Uterus (tissue), 4 donors: Measurements from ENCODE around the gene CTLA4. TPM values are rescaled to one million over a fixed set of nuclear protein-coding genes. Genes with fewer than 3 reads are reported as not detected.

Experiments used
- DNase-seq, 2 donors: peaks; one replicate each; pipeline ENCODE4 v3.0.0-alpha.2; 2019 to 2020
- H3K27ac ChIP-seq, 2 donors: fragments of 200-600 bp; sonication (generic); 1 replicate in 1 of 2; 2 replicates in 1 of 2; pipeline ENCODE4 v1.5.1; 2016 to 2018
- H3K27me3 ChIP-seq, 2 donors: fragments of 200-600 bp; sonication (generic); one replicate each; pipeline ENCODE4 v1.5.1; 2018 to 2019; ENCODE audit warnings: control low read depth in 1 of 2
- H3K36me3 ChIP-seq, 2 donors: fragments of 200-600 bp; sonication (generic); one replicate each; pipeline ENCODE4 v1.5.1; 2019; ENCODE audit warnings: control low read depth in 1 of 2
- H3K4me1 ChIP-seq, 2 donors: fragments of 200-600 bp; sonication (generic); one replicate each; pipeline ENCODE4 v1.5.1; 2018 to 2019; ENCODE audit warnings: control low read depth in 1 of 2
- H3K4me3 ChIP-seq, 2 donors: fragments of 200-600 bp; sonication (generic); 1 replicate in 1 of 2; 2 replicates in 1 of 2; pipeline ENCODE4 v1.5.1; 2018 to 2019; ENCODE audit warnings: mild to moderate bottlenecking in 1 of 2
- H3K9me3 ChIP-seq, 2 donors: fragments of 200-600 bp; sonication (generic); one replicate each; pipeline ENCODE4 v1.5.1; 2019; ENCODE audit warnings: control low read depth in 1 of 2
- POLR2A ChIP-seq, 2 donors: fragments of 450-650 bp; IDR thresholded peaks; one replicate each; pipeline ENCODE4 v1.6.1; 2016; ENCODE audit warnings: antibody characterized with exemption in 2 of 2, mild to moderate bottlenecking in 1 of 2, moderate library complexity in 1 of 2
- intact Hi-C: fragments of 100-400 bp; cut with DNase I; formaldehyde crosslinking; loops from one replicate; pipeline ENCODE4 v1.15.1; 2023; ENCODE audit warnings: low total_unique reads
- total RNA-seq, 4 donors: library from RNA; depleted of rRNA in 3 of 4; stranded (reverse); fragments of >200 nt in 3 of 4; gene quantifications; one replicate each; pipeline versions ENCODE4 v1.1.0 to v1.2.4, GENCODE V29; 2014 to 2023
- TF ChIP-seq, protein P1 (sequence below), 4 experiments: fragments of 200-600 bp in 2 of 4; fragments of 450-650 bp in 2 of 4; sonication (generic) in 2 of 4; IDR thresholded peaks; one replicate each; pipeline ENCODE4 v1.5.1; 2016 to 2019; ENCODE audit warnings: antibody characterized with exemption in 4 of 4, mild to moderate bottlenecking in 2 of 4, moderate library complexity in 1 of 4
- donor health status: DM: yes; HTN: yes; CAD: no.

The CTLA4 gene
- total RNA-seq, 4 donors from 2014 or later = 0.14 TPM; not detected in 3

- Histone ChIP-seq H3K36me3 (no peaks in the 10 kb centered on the region), H3K9me3 (no peaks in the 10 kb centered on the region), H3K4me1 (no peaks in the 10 kb centered on the region), H3K4me3 (no peak overlapping the region), H3K27me3 (no peaks in the 10 kb centered on the region), H3K27ac (no peak overlapping the region)
- no peak for DNase-seq
- intact Hi-C loops = no loop called here
- no peak for TF ChIP-seq POLR2A (IDR thresholded peaks at IDR 0.05)
- TF ChIP-seq, protein P1, sequence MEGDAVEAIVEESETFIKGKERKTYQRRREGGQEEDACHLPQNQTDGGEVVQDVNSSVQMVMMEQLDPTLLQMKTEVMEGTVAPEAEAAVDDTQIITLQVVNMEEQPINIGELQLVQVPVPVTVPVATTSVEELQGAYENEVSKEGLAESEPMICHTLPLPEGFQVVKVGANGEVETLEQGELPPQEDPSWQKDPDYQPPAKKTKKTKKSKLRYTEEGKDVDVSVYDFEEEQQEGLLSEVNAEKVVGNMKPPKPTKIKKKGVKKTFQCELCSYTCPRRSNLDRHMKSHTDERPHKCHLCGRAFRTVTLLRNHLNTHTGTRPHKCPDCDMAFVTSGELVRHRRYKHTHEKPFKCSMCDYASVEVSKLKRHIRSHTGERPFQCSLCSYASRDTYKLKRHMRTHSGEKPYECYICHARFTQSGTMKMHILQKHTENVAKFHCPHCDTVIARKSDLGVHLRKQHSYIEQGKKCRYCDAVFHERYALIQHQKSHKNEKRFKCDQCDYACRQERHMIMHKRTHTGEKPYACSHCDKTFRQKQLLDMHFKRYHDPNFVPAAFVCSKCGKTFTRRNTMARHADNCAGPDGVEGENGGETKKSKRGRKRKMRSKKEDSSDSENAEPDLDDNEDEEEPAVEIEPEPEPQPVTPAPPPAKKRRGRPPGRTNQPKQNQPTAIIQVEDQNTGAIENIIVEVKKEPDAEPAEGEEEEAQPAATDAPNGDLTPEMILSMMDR (IDR thresholded peaks at IDR 0.05) = no peak
Measured at GRCh38 chr2:203855274-203855673, 12.3 kb upstream of the CTLA4 start.

GRCh38 chr2:203857656-203858055 lies 9.9 kb upstream of the CTLA4 start:
- Histone ChIP-seq H3K27me3 (no peaks in the 10 kb centered on the region), H3K4me1 (no peaks in the 10 kb centered on the region), H3K4me3 (no peak overlapping the region), H3K27ac (no peak overlapping the region), H3K36me3 (no peaks in the 10 kb centered on the region), H3K9me3 (no peaks in the 10 kb centered on the region)
- no peak for TF ChIP-seq POLR2A (IDR thresholded peaks at IDR 0.05)
- TF ChIP-seq, protein P1 (IDR thresholded peaks at IDR 0.05) = no peak
- intact Hi-C loops = no loop called here
- DNase-seq = no peak

DNA sequence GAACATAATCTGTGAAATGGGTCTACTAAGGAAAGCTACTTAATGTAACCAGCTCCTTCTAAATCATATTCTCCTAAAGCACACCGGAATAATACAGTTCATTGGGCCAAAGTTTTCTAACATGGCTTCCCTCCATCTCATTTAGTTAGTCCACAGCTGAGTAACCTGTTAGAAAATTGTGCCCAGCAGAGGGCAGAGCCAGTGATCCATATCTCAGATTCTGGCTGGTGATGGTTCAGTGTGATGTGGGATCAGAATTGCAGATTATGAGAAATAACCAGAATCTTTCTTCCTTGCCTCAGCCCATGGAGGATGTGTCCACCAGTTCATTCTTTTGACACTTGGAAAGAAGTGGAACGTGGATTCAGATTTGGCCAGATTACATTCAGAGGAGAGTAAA lies 9.4 kb upstream of the CTLA4 start:
- TF ChIP-seq, protein P1 (IDR thresholded peaks at IDR 0.05) = no peak
- no peak for TF ChIP-seq POLR2A (IDR thresholded peaks at IDR 0.05)
- Histone ChIP-seq H3K4me1 (no peaks in the 10 kb centered on the region), H3K4me3 (no peak overlapping the region), H3K27ac (no peak overlapping the region), H3K9me3 (no peaks in the 10 kb centered on the region), H3K36me3 (no peaks in the 10 kb centered on the region), H3K27me3 (no peaks in the 10 kb centered on the region)
- intact Hi-C loops = no loop called here
- DNase-seq = no peak

GRCh38 chr2:203859030-203859789 lies 8.4 kb upstream of the CTLA4 start:
- DNase-seq = no peak
- H3K36me3 ChIP-seq = no peaks in the 10 kb centered on the region
- H3K4me1 ChIP-seq = no peaks in the 10 kb centered on the region
- no peaks in the 10 kb centered on the region for H3K9me3 ChIP-seq
- H3K27ac ChIP-seq = no peak overlapping the region
- intact Hi-C loops = no loop called here
- TF ChIP-seq POLR2A (IDR thresholded peaks at IDR 0.05) = no peak
- TF ChIP-seq, protein P1 (IDR thresholded peaks at IDR 0.05) = no peak
- H3K27me3 ChIP-seq = no peaks in the 10 kb centered on the region
- H3K4me3 ChIP-seq = no peak overlapping the region

DNA sequence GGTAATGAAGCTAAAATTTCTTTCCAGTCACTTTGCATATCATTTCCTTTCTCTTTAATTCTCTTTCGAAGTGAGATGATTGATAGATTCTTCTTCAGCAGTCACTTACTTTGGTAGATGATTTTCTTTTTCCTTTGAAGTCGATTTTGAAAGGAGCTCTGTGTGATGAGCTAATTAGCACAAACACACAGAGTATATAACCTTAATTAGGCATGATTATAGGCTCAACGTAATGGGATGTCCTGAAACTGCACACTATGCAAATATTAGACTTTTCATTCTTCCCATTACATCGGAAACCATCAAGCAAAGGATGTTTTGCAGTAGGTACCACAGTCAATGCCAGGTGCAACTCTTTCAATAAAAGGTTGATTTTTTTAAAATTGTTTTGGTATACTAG lies 6.4 kb upstream of the CTLA4 start:
- no peak for DNase-seq
- no peaks in the 10 kb centered on the region for H3K9me3 ChIP-seq
- no peaks in the 10 kb centered on the region for H3K36me3 ChIP-seq
- no peak overlapping the region for H3K4me3 ChIP-seq
- intact Hi-C loops = no loop called here
- no peaks in the 10 kb centered on the region for H3K27me3 ChIP-seq
- H3K4me1 ChIP-seq = no peaks in the 10 kb centered on the region
- TF ChIP-seq POLR2A (IDR thresholded peaks at IDR 0.05) = no peak
- TF ChIP-seq, protein P1 (IDR thresholded peaks at IDR 0.05) = no peak
- H3K27ac ChIP-seq = no peak overlapping the region
